Panc1 (cell line): ENCODE results near the gene NR2F6. TPM values are rescaled to one million over a fixed set of nuclear protein-coding genes. Genes with fewer than 3 reads are reported as not detected.

Experiments used
- ATAC-seq: fragments of 200-7000 bp; cut with Tn5 transposase; 2 replicates; pipeline ENCODE4 v1.9.1; 2020; ENCODE audit warnings: mild to moderate bottlenecking, moderate library complexity
- BruUV-seq: library from RNA; stranded (reverse); fragments of 400-500 nt; replicated peaks from 2 replicates; lab custom pipeline; 2021; lab: Mats Ljungman, UMichigan
- CTCF ChIA-PET: fragments of 300-600 bp; sonication (Branson Sonifier 250); formaldehyde crosslinking; loops from one replicate; lab custom pipeline; 2022; ENCODE audit warnings: antibody characterized with exemption; lab: Charles Lee
- POLR2A ChIA-PET: fragments of 300-600 bp; sonication (Branson Sonifier 250); formaldehyde crosslinking; loops from one replicate; lab custom pipeline; 2022; ENCODE audit warnings: antibody characterized with exemption; lab: Charles Lee
- DNase-seq: peaks from one replicate; pipeline ENCODE4 v3.0.0-alpha.2; 2010; ENCODE audit warnings: low read depth, low spot score
- H3K27ac ChIP-seq: 2 replicates; pipeline ENCODE4 v1.5.1; 2011; ENCODE audit warnings: mild to moderate bottlenecking, low read length, inconsistent platforms
- H3K27me3 ChIP-seq: fragments of 200-500 bp; sonication (Bioruptor generic); 2 replicates; pipeline ENCODE4 v1.6.0; 2014; ENCODE audit warnings: low read length, inconsistent platforms; ENCODE audit not compliant: control insufficient read depth, insufficient read depth
- H3K36me3 ChIP-seq: fragments of 200-500 bp; sonication (Bioruptor generic); 2 replicates; pipeline ENCODE4 v1.5.1; 2014; ENCODE audit warnings: inconsistent platforms, mild to moderate bottlenecking, low read length, moderate library complexity; ENCODE audit not compliant: control insufficient read depth, insufficient read depth
- H3K4me1 ChIP-seq: 2 replicates; pipeline ENCODE4 v1.5.1; 2011; ENCODE audit warnings: inconsistent platforms, mild to moderate bottlenecking, low read length, moderate library complexity; ENCODE audit not compliant: control insufficient read depth, insufficient read depth
- H3K4me3 ChIP-seq, 2 experiments: 2 replicates each; pipeline ENCODE4 v1.5.1; 2011 to 2012; ENCODE audit warnings: low read depth in 2 of 2, low read length in 2 of 2, mild to moderate bottlenecking in 2 of 2, inconsistent platforms in 1 of 2, moderate library complexity in 1 of 2
- H3K9me3 ChIP-seq: fragments of 200-500 bp; sonication (Bioruptor generic); 2 replicates; pipeline ENCODE4 v1.5.1; 2014; ENCODE audit warnings: low read depth, mild to moderate bottlenecking, inconsistent platforms, low read length, moderate library complexity; ENCODE audit not compliant: control insufficient read depth, insufficient read depth
- POLR2AphosphoS5 ChIP-seq: IDR thresholded peaks from 2 replicates; pipeline ENCODE4 v1.6.1; 2012; ENCODE audit warnings: mild to moderate bottlenecking, low read depth, low read length, moderate library complexity
- SIN3A ChIP-seq: IDR thresholded peaks from 2 replicates; pipeline ENCODE4 v1.6.1; 2012; ENCODE audit warnings: low read depth, mild to moderate bottlenecking, low read length, moderate library complexity, borderline replicate concordance; ENCODE audit not compliant: insufficient read depth
- TCF7L2 ChIP-seq: IDR thresholded peaks from 2 replicates; pipeline ENCODE4 v1.6.1; 2011; ENCODE audit warnings: mild to moderate bottlenecking, low read depth, low read length, inconsistent platforms
- in situ Hi-C: cut with HindIII; loops from 2 replicates; pipeline ENCODE4 v1.10.0; 2016; ENCODE audit warnings: low sequenced_read_pairs, low pct_unique_long_range_greater_than_20kb
- intact Hi-C: fragments of 100-400 bp; cut with micrococcal nuclease; formaldehyde crosslinking; loops from one replicate; pipeline ENCODE4 v1.10.0; 2022; ENCODE audit not compliant: unreplicated experiment
- total RNA-seq: library from RNA; stranded (reverse); gene quantifications from one replicate; pipeline ENCODE4 v1.2.1, GENCODE V29; 2021; ENCODE audit not compliant: unreplicated experiment
- TF ChIP-seq, protein P1 (sequence below), 2 experiments: IDR thresholded peaks; 2 replicates each; pipeline ENCODE4 v1.6.1; 2011 to 2012; ENCODE audit warnings: low read depth in 2 of 2, control low read depth in 1 of 2, low read length in 1 of 2, mild to moderate bottlenecking in 1 of 2, moderate library complexity in 1 of 2; ENCODE audit not compliant: insufficient read depth in 1 of 2
- TF ChIP-seq, protein P2 (sequence below): fragments of 450-650 bp; IDR thresholded peaks from 2 replicates; pipeline ENCODE4 v1.5.1; 2017; ENCODE audit warnings: mild to moderate bottlenecking

The NR2F6 gene
- total RNA-seq, 1 experiment from 2014 or later: 173 TPM

DNA sequence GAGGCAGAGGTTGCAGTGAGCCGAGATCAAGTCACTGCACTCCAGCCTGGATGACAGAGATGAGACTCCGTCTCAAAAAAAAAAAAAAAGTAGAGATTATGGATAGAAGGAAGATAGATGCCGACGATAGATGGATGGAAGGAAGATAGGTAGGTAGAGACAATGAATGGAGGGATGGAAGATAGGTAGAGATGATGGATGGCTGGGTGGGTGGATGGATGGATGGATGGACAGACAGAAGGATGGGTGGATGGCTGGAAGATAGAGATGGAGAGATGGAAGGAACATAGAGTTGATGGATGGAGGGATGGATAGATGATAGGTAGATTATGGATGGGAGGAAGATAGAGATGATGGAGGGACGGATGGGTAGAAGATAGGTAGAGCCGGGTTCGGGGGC is 49.1 kb downstream of the NR2F6 start:
- Histone ChIP-seq H3K4me1 (no peaks in the 10 kb centered on the region), H3K4me3 (no peak overlapping the region), H3K27me3 (no peaks in the 10 kb centered on the region), H3K27ac (no peak overlapping the region), H3K9me3 (no peaks in the 10 kb centered on the region), H3K36me3 (no peaks in the 10 kb centered on the region)
- ChIA-PET CTCF (no interaction called here), POLR2A (interaction anchor here (0.7 kb wide), 1 partner anchor 464 kb away, joined by 3 read pairs; no protein-coding TSS in a partner anchor)
- in situ Hi-C loops (no loop called here), intact Hi-C loops (no loop called here)
- ATAC-seq (no peak), DNase-seq (no peak)
- TF ChIP-seq TCF7L2: no peak
- TF ChIP-seq, protein P1, sequence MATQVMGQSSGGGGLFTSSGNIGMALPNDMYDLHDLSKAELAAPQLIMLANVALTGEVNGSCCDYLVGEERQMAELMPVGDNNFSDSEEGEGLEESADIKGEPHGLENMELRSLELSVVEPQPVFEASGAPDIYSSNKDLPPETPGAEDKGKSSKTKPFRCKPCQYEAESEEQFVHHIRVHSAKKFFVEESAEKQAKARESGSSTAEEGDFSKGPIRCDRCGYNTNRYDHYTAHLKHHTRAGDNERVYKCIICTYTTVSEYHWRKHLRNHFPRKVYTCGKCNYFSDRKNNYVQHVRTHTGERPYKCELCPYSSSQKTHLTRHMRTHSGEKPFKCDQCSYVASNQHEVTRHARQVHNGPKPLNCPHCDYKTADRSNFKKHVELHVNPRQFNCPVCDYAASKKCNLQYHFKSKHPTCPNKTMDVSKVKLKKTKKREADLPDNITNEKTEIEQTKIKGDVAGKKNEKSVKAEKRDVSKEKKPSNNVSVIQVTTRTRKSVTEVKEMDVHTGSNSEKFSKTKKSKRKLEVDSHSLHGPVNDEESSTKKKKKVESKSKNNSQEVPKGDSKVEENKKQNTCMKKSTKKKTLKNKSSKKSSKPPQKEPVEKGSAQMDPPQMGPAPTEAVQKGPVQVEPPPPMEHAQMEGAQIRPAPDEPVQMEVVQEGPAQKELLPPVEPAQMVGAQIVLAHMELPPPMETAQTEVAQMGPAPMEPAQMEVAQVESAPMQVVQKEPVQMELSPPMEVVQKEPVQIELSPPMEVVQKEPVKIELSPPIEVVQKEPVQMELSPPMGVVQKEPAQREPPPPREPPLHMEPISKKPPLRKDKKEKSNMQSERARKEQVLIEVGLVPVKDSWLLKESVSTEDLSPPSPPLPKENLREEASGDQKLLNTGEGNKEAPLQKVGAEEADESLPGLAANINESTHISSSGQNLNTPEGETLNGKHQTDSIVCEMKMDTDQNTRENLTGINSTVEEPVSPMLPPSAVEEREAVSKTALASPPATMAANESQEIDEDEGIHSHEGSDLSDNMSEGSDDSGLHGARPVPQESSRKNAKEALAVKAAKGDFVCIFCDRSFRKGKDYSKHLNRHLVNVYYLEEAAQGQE (IDR thresholded peaks at IDR 0.05; ENCODE audit: insufficient read depth in 1 of 2, low read depth in 2 of 2, low read length in 1 of 2): no peak
- TF ChIP-seq, protein P2, sequence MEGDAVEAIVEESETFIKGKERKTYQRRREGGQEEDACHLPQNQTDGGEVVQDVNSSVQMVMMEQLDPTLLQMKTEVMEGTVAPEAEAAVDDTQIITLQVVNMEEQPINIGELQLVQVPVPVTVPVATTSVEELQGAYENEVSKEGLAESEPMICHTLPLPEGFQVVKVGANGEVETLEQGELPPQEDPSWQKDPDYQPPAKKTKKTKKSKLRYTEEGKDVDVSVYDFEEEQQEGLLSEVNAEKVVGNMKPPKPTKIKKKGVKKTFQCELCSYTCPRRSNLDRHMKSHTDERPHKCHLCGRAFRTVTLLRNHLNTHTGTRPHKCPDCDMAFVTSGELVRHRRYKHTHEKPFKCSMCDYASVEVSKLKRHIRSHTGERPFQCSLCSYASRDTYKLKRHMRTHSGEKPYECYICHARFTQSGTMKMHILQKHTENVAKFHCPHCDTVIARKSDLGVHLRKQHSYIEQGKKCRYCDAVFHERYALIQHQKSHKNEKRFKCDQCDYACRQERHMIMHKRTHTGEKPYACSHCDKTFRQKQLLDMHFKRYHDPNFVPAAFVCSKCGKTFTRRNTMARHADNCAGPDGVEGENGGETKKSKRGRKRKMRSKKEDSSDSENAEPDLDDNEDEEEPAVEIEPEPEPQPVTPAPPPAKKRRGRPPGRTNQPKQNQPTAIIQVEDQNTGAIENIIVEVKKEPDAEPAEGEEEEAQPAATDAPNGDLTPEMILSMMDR: no peak
- no peak for TF ChIP-seq SIN3A
- TF ChIP-seq POLR2AphosphoS5: no peak
- no TSS peak for BruUV-seq

DNA sequence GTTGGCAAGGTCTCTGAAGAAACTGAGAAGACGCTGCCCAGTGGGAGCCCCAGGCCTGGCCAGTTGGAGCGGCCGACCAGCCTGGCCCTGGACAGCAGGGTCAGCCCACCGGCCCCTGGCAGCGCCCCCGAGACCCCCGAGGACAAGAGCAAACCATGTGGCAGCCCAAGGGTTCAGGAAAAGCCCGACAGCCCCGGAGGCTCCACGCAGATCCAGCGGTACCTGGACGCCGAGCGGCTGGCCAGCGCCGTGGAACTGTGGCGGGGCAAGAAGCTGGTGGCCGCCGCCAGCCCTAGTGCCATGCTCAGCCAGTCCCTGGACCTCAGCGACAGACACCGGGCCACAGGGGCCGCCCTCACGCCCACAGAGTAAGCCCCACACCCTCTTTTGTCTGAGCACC is 50.6 kb downstream of the NR2F6 start:
- H3K36me3 ChIP-seq: no peaks in the 10 kb centered on the region; the same call in 1 of the 2 replicates
- POLR2A ChIA-PET: no interaction called here
- no TSS peak for BruUV-seq
- H3K27ac ChIP-seq: no peak overlapping the region
- in situ Hi-C loops (no loop called here), intact Hi-C loops (no loop called here)
- H3K4me3 ChIP-seq: no peak overlapping the region
- CTCF ChIA-PET: no interaction called here
- H3K27me3 ChIP-seq: no peaks in the 10 kb centered on the region
- no peak for ATAC-seq
- no peaks in the 10 kb centered on the region for H3K4me1 ChIP-seq
- H3K9me3 ChIP-seq: no peaks in the 10 kb centered on the region
- no peak for DNase-seq
- TF ChIP-seq TCF7L2 (no peak), POLR2AphosphoS5 (no peak), SIN3A (no peak)
- TF ChIP-seq, protein P1 (IDR thresholded peaks at IDR 0.05; ENCODE audit: insufficient read depth in 1 of 2, low read depth in 2 of 2, low read length in 1 of 2): no peak
- TF ChIP-seq, protein P2: no peak
